NCI-H2227 (cell line): ENCODE data around the gene TYSND1.
"Not testable (repeated sequence)": the region's sequence is repeated elsewhere in the genome, so short reads cannot be mapped to it uniquely, and the experiment has no call there.

ENCODE experiments used
- DNase-seq: peaks from one replicate; lab custom pipeline; 2025; ENCODE audit not compliant: unreplicated experiment; lab: John Stamatoyannopoulos, UW

The TYSND1 gene

GRCh38 chr10:70164163-70164562, 17.7 kb upstream of the TYSND1 start:
- DNase-seq, result no peak

- no peak for DNase-seq
These were observed 16.9 kb upstream of the TYSND1 start for GRCh38 chr10:70163448-70163847.

- DNase-seq, result no peak
These were observed 16.3 kb upstream of the TYSND1 start for GRCh38 chr10:70162892-70163201.

GRCh38 chr10:70162151-70162891, 15.8 kb upstream of the TYSND1 start:
- no peak for DNase-seq

GRCh38 chr10:70160798-70161197, 14.3 kb upstream of the TYSND1 start:
- no peak for DNase-seq

GRCh38 chr10:70159366-70159765, 12.9 kb upstream of the TYSND1 start:
- not testable (repeated sequence) for DNase-seq

GRCh38 chr10:70158113-70158512, 11.6 kb upstream of the TYSND1 start:
- DNase-seq, result no peak

GRCh38 chr10:70155255-70155838, 8.8 kb upstream of the TYSND1 start:
- no peak for DNase-seq

GRCh38 chr10:70148516-70148915, 2.0 kb upstream of the TYSND1 start:
- DNase-seq, result no peak

- DNase-seq, result no peak
These were observed 742 bp upstream of the TYSND1 start for GRCh38 chr10:70147259-70147625.

GRCh38 chr10:70145666-70146488, 623 bp downstream of the TYSND1 start:
- peak; percentile 75 for DNase-seq

GRCh38 chr10:70145166-70145665, 1.3 kb downstream of the TYSND1 start:
- DNase-seq, result no peak

- DNase-seq, result no peak
These were observed 2.0 kb downstream of the TYSND1 start for GRCh38 chr10:70144372-70145110.

- no peak for DNase-seq
These were observed 3.9 kb downstream of the TYSND1 start for GRCh38 chr10:70142555-70142954.

- DNase-seq, result no peak
These were observed 6.2 kb downstream of the TYSND1 start for GRCh38 chr10:70140297-70140696.

- no peak for DNase-seq
These were observed 6.6 kb downstream of the TYSND1 start for GRCh38 chr10:70139997-70140250.

- no peak for DNase-seq
These were observed 7.1 kb downstream of the TYSND1 start for GRCh38 chr10:70139151-70139996.

- DNase-seq, result no peak
These were observed 8.3 kb downstream of the TYSND1 start for GRCh38 chr10:70137927-70138883.

GRCh38 chr10:70137135-70137534, 9.4 kb downstream of the TYSND1 start:
- DNase-seq, result no peak

- DNase-seq, result no peak
These were observed 10.8 kb downstream of the TYSND1 start for GRCh38 chr10:70135684-70136083.
